MM.1S (cell line): ENCODE results near the gene GTPBP6.

Experiments used
- DNase-seq: peaks from one replicate; pipeline ENCODE4 v3.0.0-alpha.2; 2015
- H2AFZ ChIP-seq: fragments of 300-600 bp; sonication (generic); 2 replicates; pipeline ENCODE4 v1.6.0; 2016; ENCODE audit warnings: antibody characterized with exemption, low read length
- H3F3A ChIP-seq: fragments of 300-600 bp; sonication (generic); 2 replicates; pipeline ENCODE4 v1.6.1; 2016; ENCODE audit warnings: mild to moderate bottlenecking, antibody characterized with exemption, low read length, moderate library complexity, mixed read lengths; ENCODE audit not compliant: insufficient read depth
- H3K27ac ChIP-seq: fragments of 300-600 bp; sonication (generic); 2 replicates; pipeline ENCODE4 v1.5.1; 2016; ENCODE audit warnings: mild to moderate bottlenecking, low read length
- H3K27me3 ChIP-seq: fragments of 300-600 bp; sonication (generic); replicated peaks from 2 replicates; pipeline ENCODE4 v1.6.0; 2016; ENCODE audit warnings: low read length; ENCODE audit not compliant: insufficient read depth
- H3K36me3 ChIP-seq: fragments of 300-600 bp; sonication (generic); replicated peaks from 2 replicates; pipeline ENCODE4 v1.6.1; 2016; ENCODE audit warnings: mild to moderate bottlenecking, low read length, mixed read lengths; ENCODE audit not compliant: insufficient read depth
- H3K4me1 ChIP-seq: fragments of 300-600 bp; sonication (generic); 2 replicates; pipeline ENCODE4 v1.6.1; 2016; ENCODE audit warnings: low read length, mixed read lengths
- H3K4me2 ChIP-seq: fragments of 300-600 bp; sonication (generic); 2 replicates; pipeline ENCODE4 v1.6.0; 2016; ENCODE audit warnings: low read depth, low read length
- H3K4me3 ChIP-seq: fragments of 300-600 bp; sonication (generic); 2 replicates; pipeline ENCODE4 v1.5.1; 2016; ENCODE audit warnings: low read length, mixed read lengths
- H3K79me2 ChIP-seq: fragments of 300-600 bp; sonication (generic); 2 replicates; pipeline ENCODE4 v1.6.1; 2016; ENCODE audit warnings: mixed run types, low read length, mixed read lengths
- H3K9ac ChIP-seq: fragments of 300-600 bp; sonication (generic); 2 replicates; pipeline ENCODE4 v1.6.1; 2016; ENCODE audit warnings: low read length, mixed read lengths
- H3K9me2 ChIP-seq: fragments of 300-600 bp; sonication (generic); replicated peaks from 2 replicates; pipeline ENCODE4 v1.6.1; 2016; ENCODE audit warnings: mild to moderate bottlenecking, low read length, mixed read lengths; ENCODE audit not compliant: insufficient read depth
- H3K9me3 ChIP-seq: fragments of 300-600 bp; sonication (generic); replicated peaks from 2 replicates; pipeline ENCODE4 v1.6.1; 2016; ENCODE audit warnings: mild to moderate bottlenecking, low read length, mixed read lengths; ENCODE audit not compliant: insufficient read depth
- H4K20me1 ChIP-seq: fragments of 300-600 bp; sonication (generic); 2 replicates; pipeline ENCODE4 v1.6.1; 2016; ENCODE audit warnings: mild to moderate bottlenecking, low read length, moderate library complexity, mixed read lengths; ENCODE audit not compliant: insufficient read depth
- EZH2 ChIP-seq: fragments of 300-600 bp; sonication (generic); optimal IDR thresholded peaks from 2 replicates; pipeline ENCODE3; 2017; ENCODE audit warnings: low read depth, mild to moderate bottlenecking, antibody characterized with exemption, low read length, mixed read lengths
- EZH2phosphoT487 ChIP-seq: fragments of 300-600 bp; sonication (generic); IDR thresholded peaks from 2 replicates; pipeline ENCODE4 v1.6.1; 2018; ENCODE audit warnings: antibody characterized with exemption, low read length
- TF ChIP-seq, protein P1 (sequence below): fragments of 300-600 bp; sonication (generic); IDR thresholded peaks from 2 replicates; pipeline ENCODE4 v1.5.1; 2016; ENCODE audit warnings: antibody characterized with exemption, low read length, mixed read lengths

The GTPBP6 gene

DNA sequence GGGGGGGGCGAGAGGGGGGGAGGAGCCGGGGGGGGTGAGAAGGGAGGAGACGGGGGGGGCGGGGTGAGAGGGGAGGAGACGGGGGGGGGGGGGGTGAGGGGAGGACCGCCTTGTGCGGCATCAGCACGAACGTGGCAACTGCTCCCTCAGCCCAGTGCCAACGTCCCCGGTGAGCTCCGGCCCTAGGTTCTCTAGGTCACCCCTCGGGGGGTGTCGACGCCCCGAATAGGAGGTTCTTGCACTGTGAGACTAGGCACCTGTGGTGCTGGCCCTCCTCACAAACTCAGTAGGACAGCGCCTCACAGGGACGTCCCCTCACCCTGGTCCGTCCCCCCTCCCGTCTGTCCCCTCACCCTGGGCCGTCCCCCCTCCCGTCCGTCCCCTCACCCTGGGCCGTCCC lies 21.5 kb upstream of the GTPBP6 start:
- TF ChIP-seq, protein P1, sequence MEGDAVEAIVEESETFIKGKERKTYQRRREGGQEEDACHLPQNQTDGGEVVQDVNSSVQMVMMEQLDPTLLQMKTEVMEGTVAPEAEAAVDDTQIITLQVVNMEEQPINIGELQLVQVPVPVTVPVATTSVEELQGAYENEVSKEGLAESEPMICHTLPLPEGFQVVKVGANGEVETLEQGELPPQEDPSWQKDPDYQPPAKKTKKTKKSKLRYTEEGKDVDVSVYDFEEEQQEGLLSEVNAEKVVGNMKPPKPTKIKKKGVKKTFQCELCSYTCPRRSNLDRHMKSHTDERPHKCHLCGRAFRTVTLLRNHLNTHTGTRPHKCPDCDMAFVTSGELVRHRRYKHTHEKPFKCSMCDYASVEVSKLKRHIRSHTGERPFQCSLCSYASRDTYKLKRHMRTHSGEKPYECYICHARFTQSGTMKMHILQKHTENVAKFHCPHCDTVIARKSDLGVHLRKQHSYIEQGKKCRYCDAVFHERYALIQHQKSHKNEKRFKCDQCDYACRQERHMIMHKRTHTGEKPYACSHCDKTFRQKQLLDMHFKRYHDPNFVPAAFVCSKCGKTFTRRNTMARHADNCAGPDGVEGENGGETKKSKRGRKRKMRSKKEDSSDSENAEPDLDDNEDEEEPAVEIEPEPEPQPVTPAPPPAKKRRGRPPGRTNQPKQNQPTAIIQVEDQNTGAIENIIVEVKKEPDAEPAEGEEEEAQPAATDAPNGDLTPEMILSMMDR: no peak
- no peak for TF ChIP-seq EZH2
- no peak for TF ChIP-seq EZH2phosphoT487
- Histone ChIP-seq H3K36me3 (no peaks in the 10 kb centered on the region), H3K27ac (no peak overlapping the region), H3K4me1 (no peaks in the 10 kb centered on the region), H3F3A (no peaks in the 10 kb centered on the region), H3K27me3 (no peaks in the 10 kb centered on the region), H3K9me2 (no peaks in the 10 kb centered on the region), H2AFZ (no peak overlapping the region), H3K4me2 (no peak overlapping the region), H3K79me2 (no peaks in the 10 kb centered on the region), H3K9ac (no peak overlapping the region), H3K4me3 (no peak overlapping the region), H4K20me1 (no peaks in the 10 kb centered on the region), H3K9me3 (no peaks in the 10 kb centered on the region)
- no peak for DNase-seq

DNA sequence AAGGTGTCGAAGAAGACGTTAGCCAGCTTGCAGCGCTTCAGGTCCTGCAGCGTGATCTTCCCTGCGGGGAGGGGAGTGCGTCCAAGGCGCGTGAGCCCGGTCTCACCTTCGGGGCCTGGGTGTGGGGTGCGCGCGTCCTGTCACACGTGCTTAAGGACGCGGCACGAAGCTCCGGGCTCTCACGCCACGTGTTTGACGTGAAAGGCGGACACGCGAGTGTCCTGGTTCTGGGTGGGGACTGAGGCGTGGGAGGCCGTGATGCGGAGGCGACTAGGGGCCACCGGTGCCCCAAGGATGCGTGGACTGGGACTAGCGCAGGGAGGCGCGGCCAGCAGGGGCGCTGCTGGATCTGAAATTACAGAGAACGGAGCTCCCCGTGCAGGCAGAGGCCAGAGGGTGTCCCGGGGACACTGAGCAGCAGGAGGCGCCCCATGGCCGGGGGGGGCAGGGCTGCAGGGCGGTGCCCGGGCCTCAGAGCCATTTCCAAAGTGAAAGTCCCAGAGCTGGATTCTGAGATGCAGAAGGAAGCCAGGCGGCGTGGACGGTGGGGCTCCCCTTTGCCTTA lies 20.3 kb upstream of the GTPBP6 start:
- no peaks in the 10 kb centered on the region for H3K9me2 ChIP-seq
- H3K4me1 ChIP-seq: no peaks in the 10 kb centered on the region
- H4K20me1 ChIP-seq: no peaks in the 10 kb centered on the region
- no peak overlapping the region for H3K27ac ChIP-seq
- H3K9me3 ChIP-seq: no peaks in the 10 kb centered on the region
- H3K4me2 ChIP-seq: no peak overlapping the region
- no peak overlapping the region for H3K4me3 ChIP-seq
- H3K79me2 ChIP-seq: no peaks in the 10 kb centered on the region
- no peak overlapping the region for H3K9ac ChIP-seq
- H2AFZ ChIP-seq: no peak overlapping the region
- no peaks in the 10 kb centered on the region for H3K27me3 ChIP-seq
- H3F3A ChIP-seq: no peaks in the 10 kb centered on the region
- TF ChIP-seq EZH2phosphoT487 (no peak), EZH2 (no peak)
- TF ChIP-seq, protein P1: no peak
- no peaks in the 10 kb centered on the region for H3K36me3 ChIP-seq
- DNase-seq: no peak

DNA sequence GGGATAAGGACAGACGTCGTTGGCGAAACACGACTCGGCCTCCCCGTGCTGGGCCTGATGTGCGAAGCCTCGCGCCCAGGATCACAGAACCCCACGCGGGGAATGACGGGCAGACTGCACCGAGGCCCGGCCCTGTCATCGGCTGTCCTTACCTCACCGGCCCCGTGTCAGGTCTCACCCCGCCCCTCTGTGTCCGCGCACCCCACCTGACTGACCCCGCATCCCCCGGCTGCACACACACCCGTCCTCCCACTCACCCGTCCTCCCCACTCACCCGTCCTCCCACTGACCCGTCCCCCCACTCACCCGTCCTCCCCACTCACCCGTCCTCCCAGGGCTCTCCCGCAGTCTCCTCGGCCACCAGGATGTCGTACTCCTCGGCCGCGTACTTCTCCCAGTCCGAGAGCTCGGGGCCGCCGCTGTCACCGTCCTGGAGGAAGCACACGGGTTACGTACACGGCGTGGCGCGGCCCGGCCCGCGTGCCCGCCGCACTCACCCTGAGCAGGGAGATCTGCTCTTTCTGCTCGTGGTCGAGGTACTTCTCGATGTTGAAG lies 19.8 kb upstream of the GTPBP6 start:
- Histone ChIP-seq H3K9ac (no peak overlapping the region), H2AFZ (no peak overlapping the region), H4K20me1 (no peaks in the 10 kb centered on the region), H3K79me2 (no peaks in the 10 kb centered on the region), H3K4me2 (no peak overlapping the region), H3F3A (no peaks in the 10 kb centered on the region), H3K4me3 (no peak overlapping the region), H3K9me3 (no peaks in the 10 kb centered on the region), H3K9me2 (no peaks in the 10 kb centered on the region), H3K36me3 (no peaks in the 10 kb centered on the region), H3K4me1 (no peaks in the 10 kb centered on the region), H3K27ac (no peak overlapping the region), H3K27me3 (no peaks in the 10 kb centered on the region)
- TF ChIP-seq EZH2phosphoT487 (no peak), EZH2 (no peak)
- TF ChIP-seq, protein P1: no peak
- DNase-seq: no peak
